Suppressor macrophage treated with lipopolysaccharide for 1 hour (primary cell): ENCODE measurements around the gene EAF1.
"Not testable (repeated sequence)": the region's sequence is repeated elsewhere in the genome, so short reads cannot be mapped to it uniquely, and the experiment has no call there.

Experiments used
- DNase-seq, 3 donors: peaks; one replicate each; pipeline ENCODE4 v3.0.0-alpha.2; 2020 to 2022

EAF1 gene

GRCh38 chr3:15409239-15409638, 18.2 kb upstream of the EAF1 start:
- peak; percentile 88 to 97 (median 97) for DNase-seq

- DNase-seq = no peak
Measured at GRCh38 chr3:15409774-15410173, 17.6 kb upstream of the EAF1 start.

- DNase-seq = not testable (repeated sequence)
Measured at GRCh38 chr3:15410966-15411365, 16.4 kb upstream of the EAF1 start.

GRCh38 chr3:15420871-15421270, 6.5 kb upstream of the EAF1 start:
- DNase-seq = no peak

GRCh38 chr3:15426579-15427118, 749 bp upstream of the EAF1 start:
- DNase-seq = no peak

GRCh38 chr3:15427981-15428380, 583 bp downstream of the EAF1 start:
- peak in 1 of 3 donors; percentile 57 for DNase-seq

GRCh38 chr3:15428539-15428938, 1.1 kb downstream of the EAF1 start:
- DNase-seq = peak; percentile 78 to 94 (median 89)

- DNase-seq = no peak
Measured at GRCh38 chr3:15429080-15429479, 1.7 kb downstream of the EAF1 start.

GRCh38 chr3:15430624-15431023, 3.2 kb downstream of the EAF1 start:
- no peak for DNase-seq

GRCh38 chr3:15431256-15431837, 3.9 kb downstream of the EAF1 start:
- no peak for DNase-seq

GRCh38 chr3:15433531-15433930, 6.1 kb downstream of the EAF1 start:
- no peak for DNase-seq

GRCh38 chr3:15434756-15435155, 7.4 kb downstream of the EAF1 start:
- no peak for DNase-seq

- DNase-seq = no peak
Measured at GRCh38 chr3:15436246-15436645, 8.8 kb downstream of the EAF1 start.

GRCh38 chr3:15438983-15439382, 11.6 kb downstream of the EAF1 start:
- DNase-seq = peak; percentile 69 to 90 (median 83)

- DNase-seq = peak in 2 of 3 donors; percentile 31 to 47
Measured at GRCh38 chr3:15439476-15439875, 12.1 kb downstream of the EAF1 start.

GRCh38 chr3:15440891-15441290, 13.5 kb downstream of the EAF1 start:
- peak; percentile 67 to 74 (median 74) for DNase-seq

GRCh38 chr3:15443826-15444524, 16.6 kb downstream of the EAF1 start:
- no peak for DNase-seq

GRCh38 chr3:15449489-15450224, 22.3 kb downstream of the EAF1 start:
- no peak for DNase-seq

- DNase-seq = no peak
Measured at GRCh38 chr3:15450438-15451215, 23.2 kb downstream of the EAF1 start.

- DNase-seq = no peak
Measured at GRCh38 chr3:15451216-15452113, 24.1 kb downstream of the EAF1 start.

GRCh38 chr3:15452156-15452555, 24.8 kb downstream of the EAF1 start:
- DNase-seq = no peak

GRCh38 chr3:15452961-15453360, 25.6 kb downstream of the EAF1 start:
- DNase-seq = no peak
